GM20431 (cell line): ENCODE data around the gene PRIMPOL.
"Not testable (repeated sequence)": the region's sequence is repeated elsewhere in the genome, so short reads cannot be mapped to it uniquely, and the experiment has no call there.

Experiments used
- in situ Hi-C: fragments of 300-500 bp; cut with MseI, MboI; formaldehyde crosslinking; loops from one replicate; pipeline ENCODE4 v1.15.0; 2020; ENCODE audit warnings: low sequenced_read_pairs; ENCODE audit not compliant: unreplicated experiment

PRIMPOL gene

DNA sequence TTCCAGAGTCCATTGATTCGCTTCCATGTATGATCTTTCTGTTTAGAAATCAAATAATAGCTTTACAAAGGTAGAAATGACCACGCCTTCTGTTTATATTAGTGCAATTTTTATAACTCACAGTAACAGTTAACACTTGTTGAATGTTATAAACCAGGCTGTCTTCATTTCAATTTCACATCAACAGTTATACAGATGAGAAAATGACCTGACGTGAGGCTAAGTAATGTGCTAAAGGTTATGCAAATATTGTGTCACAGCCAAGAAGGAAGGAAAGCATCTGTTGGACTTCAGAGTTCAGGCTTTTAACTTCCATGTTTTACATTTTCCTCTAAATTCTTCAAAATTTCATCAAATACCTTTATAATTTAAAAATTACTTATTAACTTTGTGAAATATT, 14.2 kb upstream of the PRIMPOL start:
- in situ Hi-C loops = no loop called here

DNA sequence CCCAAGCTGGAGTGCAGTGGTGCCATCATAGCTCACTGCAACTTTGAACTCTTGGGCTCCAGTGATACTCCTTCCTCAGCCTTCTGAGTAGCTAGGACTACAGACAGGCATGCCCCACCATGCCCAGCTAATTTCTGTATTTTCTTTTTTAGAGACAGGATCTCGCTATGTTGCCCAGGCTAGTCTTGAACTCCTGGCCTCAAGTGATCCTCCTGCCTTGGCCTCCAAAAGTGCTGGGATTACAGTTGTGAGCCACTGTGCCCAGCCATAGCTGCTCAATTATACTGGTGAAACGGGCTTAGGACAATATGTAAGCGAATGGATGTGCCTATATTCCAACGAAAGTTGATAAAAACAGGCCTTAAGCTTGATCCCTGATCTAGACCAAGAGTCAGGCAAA, 13.4 kb upstream of the PRIMPOL start:
- in situ Hi-C loops = no loop called here

GRCh38 chr4:184636897-184637296, 12.6 kb upstream of the PRIMPOL start:
- in situ Hi-C loops = no loop called here

GRCh38 chr4:184641022-184641421, 8.5 kb upstream of the PRIMPOL start:
- in situ Hi-C loops = no loop called here

DNA sequence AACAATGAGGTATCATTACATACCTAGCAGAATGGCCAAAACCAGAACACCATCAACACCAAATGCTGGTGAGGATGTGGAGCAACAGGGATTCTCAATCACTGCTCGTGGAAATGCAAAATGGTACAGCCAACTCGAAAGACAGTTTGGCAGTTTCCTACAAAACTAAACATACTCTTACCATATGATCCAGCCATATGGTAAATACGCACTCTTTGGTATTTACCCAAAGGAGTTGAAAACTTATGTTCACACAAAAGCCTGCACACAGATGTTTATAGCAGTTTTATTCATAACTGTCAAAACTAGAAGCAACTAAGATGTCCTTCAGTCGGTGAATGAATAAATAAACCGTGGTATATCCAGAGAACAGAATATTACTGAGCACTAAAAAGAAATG, 8.1 kb upstream of the PRIMPOL start:
- in situ Hi-C loops = no loop called here

- in situ Hi-C loops = no loop called here
These were observed 5.8 kb upstream of the PRIMPOL start for GRCh38 chr4:184643731-184644130.

- in situ Hi-C loops = no loop called here
These were observed 4.8 kb upstream of the PRIMPOL start for GRCh38 chr4:184644553-184645307.

GRCh38 chr4:184645904-184646610, 3.5 kb upstream of the PRIMPOL start:
- in situ Hi-C loops = no loop called here

- in situ Hi-C loops = no loop called here
These were observed 2.1 kb upstream of the PRIMPOL start for GRCh38 chr4:184647266-184648053.

DNA sequence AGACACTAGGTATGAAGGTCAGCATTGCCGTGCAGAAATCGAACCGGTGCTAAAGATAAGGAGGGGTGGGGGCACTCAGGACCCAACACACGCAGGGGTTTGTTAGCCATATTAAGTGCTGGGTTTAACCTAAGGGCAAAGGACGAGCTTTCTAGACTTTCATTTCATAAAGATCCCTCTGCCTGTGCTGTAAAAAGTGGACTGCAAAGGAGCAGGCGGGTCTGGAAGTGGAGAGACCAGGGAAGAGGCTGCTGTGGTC, 1.6 kb upstream of the PRIMPOL start:
- in situ Hi-C loops = no loop called here

- in situ Hi-C loops = no loop called here
These were observed 1.1 kb upstream of the PRIMPOL start for GRCh38 chr4:184648313-184649025.

DNA sequence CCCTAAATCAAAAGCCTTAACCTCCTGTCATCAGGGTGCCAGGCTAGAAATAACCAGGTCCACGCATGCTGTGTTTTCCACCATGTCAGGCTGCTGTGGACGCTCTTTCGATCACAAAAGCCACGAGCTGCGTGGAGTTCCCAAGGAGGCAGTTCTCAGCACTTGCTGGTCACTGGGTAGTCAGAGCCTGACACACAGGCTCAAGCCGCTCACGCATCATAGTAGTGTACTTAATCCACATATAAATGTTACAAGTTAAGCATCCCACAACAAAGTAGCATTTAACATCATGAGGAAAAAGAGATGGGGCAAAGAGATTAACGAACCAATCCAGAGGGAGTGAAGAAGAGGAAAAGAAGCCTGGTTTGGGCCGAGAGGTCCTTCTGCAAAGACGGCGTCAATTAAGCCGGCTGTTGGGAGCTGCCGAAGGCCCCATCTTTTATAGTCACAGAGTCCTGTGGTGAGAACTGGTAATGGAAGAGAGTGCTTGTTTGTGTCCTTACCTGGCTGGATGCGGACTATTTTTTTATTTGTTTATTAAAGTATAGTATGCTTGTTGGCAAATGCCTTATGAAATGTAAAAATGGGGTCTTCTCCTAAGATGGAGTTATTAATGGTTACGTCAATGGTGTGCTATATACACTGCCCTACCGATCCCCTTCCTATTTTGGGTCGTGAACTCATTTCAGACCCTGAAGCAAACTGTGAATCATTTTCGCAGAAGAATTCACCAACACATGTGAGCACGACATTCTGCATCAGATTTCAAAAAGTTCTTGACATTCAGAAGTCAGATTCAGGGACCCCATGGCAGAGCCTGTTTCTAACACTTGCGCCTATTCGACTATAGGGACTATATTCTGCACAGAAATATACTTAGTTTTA, 675 bp downstream of the PRIMPOL start:
- in situ Hi-C loops = no loop called here

DNA sequence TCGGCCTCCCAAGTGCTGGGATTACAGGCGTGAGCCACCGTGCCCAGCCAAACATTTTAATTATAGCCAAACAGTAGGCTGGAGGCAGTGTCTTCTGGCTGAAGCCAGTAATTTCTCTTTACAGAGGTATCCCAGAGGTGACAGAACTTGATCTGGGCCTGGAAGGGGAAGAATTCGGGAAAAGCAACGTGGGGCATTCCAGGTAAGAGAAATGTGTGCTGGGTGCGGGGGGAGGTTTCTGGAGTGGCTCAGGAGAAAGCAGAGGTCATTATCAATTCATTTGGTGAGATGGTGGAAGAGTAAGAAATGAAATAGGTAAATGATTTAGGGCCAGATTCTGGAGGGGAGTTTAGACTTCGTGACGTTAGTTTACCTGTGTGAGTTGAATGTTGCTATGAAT, 2.4 kb downstream of the PRIMPOL start:
- in situ Hi-C loops = no loop called here

DNA sequence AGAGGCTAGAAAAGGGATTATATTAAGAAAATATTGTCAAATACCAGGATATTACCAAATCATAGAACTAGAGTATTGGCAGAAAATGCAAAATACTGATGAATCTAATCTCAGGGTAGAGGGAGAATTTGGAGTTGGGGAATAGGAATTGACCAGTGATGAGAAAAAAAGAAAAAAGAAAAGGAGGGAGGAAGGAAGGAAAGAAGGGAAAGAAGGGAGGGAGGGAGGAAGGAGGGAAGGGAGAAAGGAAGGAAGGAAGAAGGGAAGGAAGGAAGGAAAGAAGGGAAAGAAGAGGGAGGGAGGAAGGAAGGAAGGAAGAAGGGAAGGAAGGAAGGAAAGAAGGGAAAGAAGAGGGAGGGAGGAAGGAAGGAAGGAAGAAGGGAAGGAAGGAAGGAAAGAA, 3.1 kb downstream of the PRIMPOL start:
- in situ Hi-C loops = not testable (repeated sequence)

DNA sequence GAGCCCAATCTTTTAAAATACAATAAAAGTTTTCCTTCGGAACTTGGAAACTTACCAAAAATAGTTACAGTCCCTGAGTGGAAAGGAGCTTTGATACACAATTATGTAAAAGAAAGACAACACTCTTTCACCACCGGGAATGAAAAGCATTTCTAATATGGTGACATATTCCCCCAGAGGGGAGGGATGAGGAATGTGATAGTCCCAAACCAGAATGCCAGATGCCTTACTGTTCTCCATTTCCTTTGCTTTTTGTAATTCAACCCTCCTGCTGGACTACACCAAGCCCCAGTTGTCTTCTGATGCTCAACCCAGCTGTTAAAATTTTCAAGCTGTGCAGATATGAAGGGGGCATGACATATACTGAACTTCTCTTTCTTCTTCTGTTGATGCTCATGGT, 4.1 kb downstream of the PRIMPOL start:
- in situ Hi-C loops = no loop called here

DNA sequence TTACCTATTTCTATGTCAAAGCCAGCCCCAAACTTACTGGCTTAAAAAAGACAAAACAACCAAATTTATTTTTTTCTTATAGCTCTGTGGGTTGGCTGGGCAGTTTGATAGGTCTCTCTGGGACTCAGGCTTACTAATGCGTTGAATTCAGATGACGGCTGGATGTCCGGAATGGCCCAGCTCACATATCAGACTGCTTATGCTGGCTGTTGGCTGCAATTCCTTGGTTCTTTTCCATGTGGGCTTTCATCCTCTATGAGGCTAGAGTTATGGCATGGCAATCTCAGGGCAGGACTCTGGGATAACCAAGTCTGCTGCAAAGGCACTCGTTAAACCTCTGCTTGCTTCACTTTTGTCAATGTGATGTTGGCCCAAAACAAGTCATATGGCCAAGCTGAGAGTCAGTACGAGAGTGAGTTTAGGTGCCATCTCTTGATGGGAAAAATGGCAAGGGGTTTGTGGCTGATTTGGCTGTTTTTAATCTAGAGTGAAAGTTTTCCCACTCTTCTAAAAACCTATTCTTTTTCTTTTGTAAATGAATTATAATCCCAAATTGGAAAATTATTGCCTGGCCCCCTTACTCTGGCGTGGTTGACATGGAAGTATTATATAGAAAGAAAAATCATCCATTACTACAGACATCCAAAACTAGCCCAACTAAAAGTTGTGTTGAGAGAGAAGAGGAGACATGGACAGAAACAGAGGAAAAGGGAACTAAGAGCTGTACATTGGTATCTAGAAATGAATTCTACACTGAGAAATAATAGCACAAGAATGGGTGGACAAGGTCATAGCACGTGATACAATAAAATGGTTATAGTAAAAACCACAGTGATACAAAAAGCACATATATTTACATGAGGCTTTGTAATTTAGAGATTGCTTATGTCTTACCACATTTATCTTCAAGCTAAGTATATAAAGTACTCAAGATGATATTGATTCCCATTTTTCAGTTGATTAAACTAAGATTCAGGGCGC, 6.6 kb downstream of the PRIMPOL start:
- in situ Hi-C loops = no loop called here

DNA sequence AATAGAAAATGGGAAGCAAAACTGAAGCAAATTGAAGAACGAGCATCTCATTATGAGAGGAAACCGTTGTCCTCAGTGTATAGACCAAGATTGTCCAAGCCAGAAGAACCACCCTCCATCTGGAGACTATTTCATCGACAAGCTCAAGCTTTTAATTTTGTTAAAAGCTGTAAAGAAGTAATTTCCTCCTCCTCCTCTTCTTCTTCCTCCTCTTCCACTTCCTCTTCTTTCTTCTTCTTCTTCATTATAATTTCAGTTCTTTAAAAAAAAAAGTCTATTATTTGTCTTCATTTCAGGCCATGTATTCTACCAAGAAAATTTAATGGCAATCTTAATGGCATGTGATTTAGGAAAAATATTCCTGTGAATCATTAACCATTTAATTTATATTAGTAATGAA, 7.6 kb downstream of the PRIMPOL start:
- in situ Hi-C loops = no loop called here

GRCh38 chr4:184657820-184658219, 8.3 kb downstream of the PRIMPOL start:
- in situ Hi-C loops = not testable (repeated sequence)

DNA sequence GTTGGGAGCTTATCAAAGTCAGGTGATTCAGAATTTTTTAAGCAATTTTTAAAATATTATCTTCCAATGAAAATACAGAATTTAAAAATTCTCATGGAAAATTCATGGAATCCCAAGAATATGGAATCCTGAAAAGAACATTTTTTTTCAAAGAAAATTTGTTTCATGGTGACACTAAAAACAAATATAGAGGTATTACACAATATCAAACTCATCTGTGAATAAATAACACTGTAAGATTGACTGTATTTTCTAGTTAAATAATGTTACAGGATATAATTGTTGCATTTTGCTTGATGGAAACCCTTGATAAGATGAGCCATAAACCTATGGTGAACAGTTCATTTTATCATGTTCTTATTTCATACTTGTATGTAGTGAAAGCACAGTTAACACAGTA, 11.4 kb downstream of the PRIMPOL start:
- in situ Hi-C loops = no loop called here
